ENCODE data around the gene NXNL1.

Gene NXNL1

DNA sequence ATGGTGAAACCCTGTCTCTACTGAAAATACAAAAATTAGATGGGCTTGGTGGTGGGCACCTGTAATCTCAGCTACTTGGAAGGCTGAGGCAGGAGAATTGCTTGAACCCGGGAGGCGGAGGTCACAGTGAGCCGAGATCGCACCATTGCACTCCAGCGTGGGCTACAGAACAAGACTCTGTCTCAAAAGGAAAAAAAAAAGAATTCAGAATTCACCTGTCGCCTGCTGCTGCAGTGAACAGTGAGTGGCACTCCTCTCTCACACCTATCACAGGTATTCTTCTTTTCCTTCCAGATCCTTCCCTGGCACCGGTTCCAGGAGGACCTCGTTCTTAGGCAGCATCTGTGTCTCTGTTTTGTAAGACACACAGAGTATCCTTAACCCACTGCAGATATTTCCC lies 46.6 kb downstream of the NXNL1 start:
- Histone ChIP-seq H3K4me2 (peak overlapping the region in 4 of 11 experiments; percentile 65 to 90 (median 85); a peak in 9 of 22 replicates), H3K4me3 (no peak overlapping the region), H3K4me1 (peaks cover 32 to 64% (median 44%) of the 10 kb centered on the region in 10 experiments), H3K36me3 (peaks cover 24 to 51% (median 33%) of the 10 kb centered on the region in 11 experiments; a peak in 21 of 22 replicates), H3K27me3 (no peaks in the 10 kb centered on the region), H4K20me1 (no peaks in the 10 kb centered on the region), H3K9ac (peak overlapping the region in 1 of 11 experiments; percentile 9; a peak in 1 of 22 replicates), H3K27ac (no peak overlapping the region; a peak in 1 of 22 replicates), H3K9me3 (replicated peaks in 1 of 11) (no peaks in the 10 kb centered on the region)
- TF ChIP-seq Cebpa-rat (IDR thresholded peaks at IDR 0.05), result no peak

GRCh38 chr19:17411801-17412200 lies 48.9 kb downstream of the NXNL1 start:
- no peak overlapping the region for H3K27ac ChIP-seq
- H3K4me3 ChIP-seq, result no peak overlapping the region
- no peak for TF ChIP-seq Cebpa-rat (IDR thresholded peaks at IDR 0.05)
- peaks cover 24 to 51% (median 33%) of the 10 kb centered on the region in 11 experiments; a peak in 21 of 22 replicates for H3K36me3 ChIP-seq
- no peak overlapping the region for H3K9ac ChIP-seq
- H3K27me3 ChIP-seq, result no peaks in the 10 kb centered on the region
- no peaks in the 10 kb centered on the region for H4K20me1 ChIP-seq
- H3K9me3 ChIP-seq (replicated peaks in 1 of 11), result no peaks in the 10 kb centered on the region
- peak overlapping the region; percentile 58 to 90 (median 68); a peak in 14 of 22 replicates for H3K4me2 ChIP-seq
- peaks cover 43 to 57% (median 55%) of the 10 kb centered on the region in 10 experiments for H3K4me1 ChIP-seq

- no peaks in the 10 kb centered on the region for H3K27me3 ChIP-seq
- peak overlapping the region in 5 of 11 experiments; percentile 7 to 93 (median 42); a peak in 4 of 22 replicates for H3K4me2 ChIP-seq
- H3K9ac ChIP-seq, result no peak overlapping the region
- no peaks in the 10 kb centered on the region for H4K20me1 ChIP-seq
- H3K4me3 ChIP-seq, result no peak overlapping the region
- H3K9me3 ChIP-seq (replicated peaks in 1 of 11), result no peaks in the 10 kb centered on the region
- peak in 1 of 11 experiments; percentile 17; a peak in 2 of 22 replicates for TF ChIP-seq Cebpa-rat (IDR thresholded peaks at IDR 0.05)
- H3K4me1 ChIP-seq, result peaks cover 59 to 75% (median 69%) of the 10 kb centered on the region in 10 experiments
- H3K36me3 ChIP-seq, result peaks cover 15 to 36% (median 23%) of the 10 kb centered on the region in 11 experiments; a peak in 21 of 22 replicates
- H3K27ac ChIP-seq, result no peak overlapping the region; a peak in 1 of 22 replicates
Observed at GRCh38 chr19:17409990-17410389, 50.7 kb downstream of the NXNL1 start.

DNA sequence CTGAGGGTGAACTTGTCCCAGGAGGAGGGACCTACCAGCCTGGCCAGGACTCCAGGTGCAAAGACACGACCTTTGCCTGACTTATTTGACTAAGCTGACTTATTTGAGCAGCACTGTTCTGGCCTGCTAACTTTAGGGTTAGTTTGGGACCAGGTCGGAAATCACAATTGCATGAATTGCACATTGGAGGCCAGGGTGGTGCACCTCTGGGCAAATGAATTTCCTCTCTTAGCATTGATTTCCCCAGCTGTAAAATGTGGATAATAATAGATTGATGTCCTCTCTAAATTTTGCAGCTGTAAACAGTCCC lies 53.9 kb downstream of the NXNL1 start:
- Histone ChIP-seq H3K27ac (peak overlapping the region; percentile 69 to 87 (median 83); a peak in 21 of 22 replicates), H3K9me3 (replicated peaks in 1 of 11) (no peaks in the 10 kb centered on the region), H3K9ac (peak overlapping the region; percentile 65 to 87 (median 80)), H3K36me3 (peaks cover 10 to 28% (median 19%) of the 10 kb centered on the region in 11 experiments; a peak in 21 of 22 replicates), H3K4me3 (peak overlapping the region; percentile 61 to 90 (median 76)), H3K4me2 (peak overlapping the region; percentile 88 to 99 (median 94)), H3K27me3 (no peaks in the 10 kb centered on the region), H3K4me1 (peaks cover 41 to 68% (median 59%) of the 10 kb centered on the region in 10 experiments), H4K20me1 (peaks cover 0 to 18% (median 4%) of the 10 kb centered on the region in 11 experiments; a peak in 8 of 22 replicates)
- peak in 2 of 11 experiments; percentile 20 to 27; a peak in 1 of 22 replicates for TF ChIP-seq Cebpa-rat (IDR thresholded peaks at IDR 0.05)

DNA sequence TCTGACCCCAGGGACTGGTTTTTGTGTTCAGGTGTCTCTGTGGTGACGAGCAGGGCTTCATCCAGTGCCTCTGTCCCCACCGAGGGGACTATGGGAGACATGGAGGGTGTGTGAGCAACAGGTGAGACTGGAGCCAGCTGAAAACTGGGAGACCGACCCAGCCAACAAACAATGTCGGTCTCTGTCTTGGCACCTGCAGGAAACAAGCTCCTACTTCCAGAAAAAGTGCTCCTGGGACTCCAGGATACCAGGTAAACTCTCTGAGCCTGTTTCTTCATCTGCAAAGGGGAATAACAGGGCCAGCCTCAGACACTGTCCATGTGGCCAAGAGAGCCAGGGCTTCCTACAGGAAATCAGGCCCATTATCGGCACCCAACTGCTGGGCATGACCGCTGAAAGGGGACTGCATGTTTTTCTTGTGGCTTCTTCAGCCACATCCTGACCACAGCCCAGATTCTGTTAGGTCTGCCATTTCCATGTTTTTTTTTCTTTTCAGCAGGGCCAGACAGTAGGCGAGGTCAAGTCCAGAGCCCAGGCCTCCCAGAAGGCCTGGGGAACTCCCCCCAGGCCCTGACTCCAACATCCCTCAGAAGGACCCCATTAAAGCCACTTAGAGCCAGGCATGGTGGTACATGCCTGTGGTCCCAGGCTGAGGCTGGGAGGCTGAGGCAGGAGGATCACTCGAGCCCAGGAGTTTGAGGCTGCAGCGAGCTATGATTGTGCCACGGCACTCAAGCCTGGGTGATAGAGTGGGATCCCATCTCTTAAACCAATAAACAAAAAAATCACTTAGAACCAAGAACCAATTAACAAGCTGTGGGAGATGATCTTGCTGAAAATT lies 54.5 kb downstream of the NXNL1 start:
- Histone ChIP-seq H3K4me2 (peak overlapping the region; percentile 88 to 99 (median 94)), H3K27ac (peak overlapping the region; percentile 69 to 87 (median 83)), H4K20me1 (peaks cover 0 to 23% (median 4%) of the 10 kb centered on the region in 11 experiments; a peak in 8 of 22 replicates), H3K9me3 (replicated peaks in 1 of 11) (no peaks in the 10 kb centered on the region), H3K9ac (peak overlapping the region; percentile 65 to 87 (median 80)), H3K27me3 (no peaks in the 10 kb centered on the region), H3K4me3 (peak overlapping the region; percentile 61 to 90 (median 76)), H3K4me1 (peaks cover 37 to 64% (median 59%) of the 10 kb centered on the region in 10 experiments), H3K36me3 (peaks cover 14 to 28% (median 19%) of the 10 kb centered on the region in 11 experiments; a peak in 21 of 22 replicates)
- no peak for TF ChIP-seq Cebpa-rat (IDR thresholded peaks at IDR 0.05)
